ENCODE measurements around the gene SETD3. TPM values are rescaled to one million over a fixed set of nuclear protein-coding genes. Genes with fewer than 3 reads are reported as not detected.
A peak's percentile ranks its signal among the peaks of the same experiment; 100 is the strongest.

Gene SETD3
- 46.7 TPM for polyA plus RNA-seq (2012; ENCODE audit: insufficient read depth, insufficient read length)

GRCh38 chr14:99479906-99480869, at the start of gene SETD3:
Gene SETD3 (minus strand): TSS chr14:99480859. CDS start chr14:99465805, 15,054 bp downstream.
- peak within 1 kb of the TSS; percentile 81 for H3K4me3 ChIP-seq (ENCODE audit: low read length)
- DNase-seq (ENCODE audit: low read depth, low spot score), result no peak

- no peak overlapping the region for H3K4me3 ChIP-seq (ENCODE audit: low read length)
- no peak for DNase-seq (ENCODE audit: low read depth, low spot score)
These were observed 49.2 kb upstream of the SETD3 start for GRCh38 chr14:99529899-99530298.

- no peak for DNase-seq (ENCODE audit: low read depth, low spot score)
- no peak overlapping the region for H3K4me3 ChIP-seq (ENCODE audit: low read length)
These were observed 46.9 kb upstream of the SETD3 start for GRCh38 chr14:99527427-99528076.

GRCh38 chr14:99527026-99527425, 46.4 kb upstream of the SETD3 start:
- DNase-seq (ENCODE audit: low read depth, low spot score), result no peak
- no peak overlapping the region for H3K4me3 ChIP-seq (ENCODE audit: low read length)

- no peak overlapping the region for H3K4me3 ChIP-seq (ENCODE audit: low read length)
- DNase-seq (ENCODE audit: low read depth, low spot score), result no peak
These were observed 45.0 kb upstream of the SETD3 start for GRCh38 chr14:99525699-99526080.

GRCh38 chr14:99524804-99525698, 44.4 kb upstream of the SETD3 start:
- H3K4me3 ChIP-seq (ENCODE audit: low read length), result no peak overlapping the region
- no peak for DNase-seq (ENCODE audit: low read depth, low spot score)

- DNase-seq (ENCODE audit: low read depth, low spot score), result no peak
- H3K4me3 ChIP-seq (ENCODE audit: low read length), result no peak overlapping the region
These were observed 43.5 kb upstream of the SETD3 start for GRCh38 chr14:99524091-99524661.

- DNase-seq (ENCODE audit: low read depth, low spot score), result no peak
- H3K4me3 ChIP-seq (ENCODE audit: low read length), result no peak overlapping the region
These were observed 43.0 kb upstream of the SETD3 start for GRCh38 chr14:99523704-99524055.

- H3K4me3 ChIP-seq (ENCODE audit: low read length), result no peak overlapping the region
- no peak for DNase-seq (ENCODE audit: low read depth, low spot score)
These were observed 42.5 kb upstream of the SETD3 start for GRCh38 chr14:99522934-99523703.

- DNase-seq (ENCODE audit: low read depth, low spot score), result no peak
- no peak overlapping the region for H3K4me3 ChIP-seq (ENCODE audit: low read length)
These were observed 41.8 kb upstream of the SETD3 start for GRCh38 chr14:99522457-99522891.

- no peak for DNase-seq (ENCODE audit: low read depth, low spot score)
- H3K4me3 ChIP-seq (ENCODE audit: low read length), result no peak overlapping the region
These were observed 41.4 kb upstream of the SETD3 start for GRCh38 chr14:99522025-99522401.

GRCh38 chr14:99521176-99522024, 40.7 kb upstream of the SETD3 start:
- DNase-seq (ENCODE audit: low read depth, low spot score), result no peak
- no peak overlapping the region for H3K4me3 ChIP-seq (ENCODE audit: low read length)

GRCh38 chr14:99520571-99521081, 40.0 kb upstream of the SETD3 start:
- no peak overlapping the region for H3K4me3 ChIP-seq (ENCODE audit: low read length)
- DNase-seq (ENCODE audit: low read depth, low spot score), result no peak

GRCh38 chr14:99519931-99520421, 39.3 kb upstream of the SETD3 start:
- DNase-seq (ENCODE audit: low read depth, low spot score), result no peak
- H3K4me3 ChIP-seq (ENCODE audit: low read length), result no peak overlapping the region

GRCh38 chr14:99519347-99519881, 38.8 kb upstream of the SETD3 start:
- no peak for DNase-seq (ENCODE audit: low read depth, low spot score)
- H3K4me3 ChIP-seq (ENCODE audit: low read length), result no peak overlapping the region

- peak; percentile 33 for DNase-seq (ENCODE audit: low read depth, low spot score)
These were observed 38.0 kb upstream of the SETD3 start for GRCh38 chr14:99518441-99519346.

More at GRCh38 chr14:99518441-99519346, 38.0 kb upstream of the SETD3 start:
- H3K4me3 ChIP-seq (ENCODE audit: low read length), result no peak overlapping the region

All from Jurkat, Clone E6-1 (cell line).